Muscle of leg (tissue), 11 donors: Measurements from ENCODE around the gene STK25. TPM values are rescaled to one million over a fixed set of nuclear protein-coding genes. Genes with fewer than 3 reads are reported as not detected.
"Not testable (repeated sequence)": the region's sequence is repeated elsewhere in the genome, so short reads cannot be mapped to it uniquely, and the experiment has no call there.

Experiments
- DNase-seq: peaks from one replicate; pipeline ENCODE4 v3.0.0; 2013
- H3K27ac ChIP-seq: one replicate; pipeline ENCODE4 v1.5.1; 2013; ENCODE audit warnings: mild to moderate bottlenecking, low read length, control low read depth
- H3K27me3 ChIP-seq: one replicate; pipeline ENCODE4 v1.6.1; 2013; ENCODE audit warnings: low read length; ENCODE audit not compliant: control insufficient read depth, insufficient read depth
- H3K36me3 ChIP-seq: one replicate; pipeline ENCODE4 v1.6.1; 2013; ENCODE audit warnings: low read length; ENCODE audit not compliant: control insufficient read depth, insufficient read depth
- H3K4me1 ChIP-seq: one replicate; pipeline ENCODE4 v1.6.1; 2013; ENCODE audit warnings: low read length; ENCODE audit not compliant: control insufficient read depth, insufficient read depth
- H3K4me3 ChIP-seq: one replicate; pipeline ENCODE4 v1.5.1; 2013; ENCODE audit warnings: low read length, control low read depth
- H3K9me3 ChIP-seq: replicated peaks from 2 replicates; pipeline ENCODE4 v1.6.1; 2013; ENCODE audit warnings: low read depth, low read length; ENCODE audit not compliant: control insufficient read depth
- WGBS: methylation state at CpG from one replicate; pipeline ENCODE4 v1.1.5; 2013; ENCODE audit warnings: missing lambda C conversion rate; ENCODE audit not compliant: insufficient coverage; 5-methylcytosine and 5-hydroxymethylcytosine counted together
- polyA plus RNA-seq, 8 donors: library from polyadenylated mRNA; unstranded; fragments of 120-200 nt; gene quantifications; one replicate each; pipeline versions ENCODE4 v1.2.1 to v1.2.3, GENCODE V29; 2013; ENCODE audit warnings: inconsistent platforms in 1 of 8, low replicate concordance in 1 of 8; ENCODE audit not compliant: insufficient read length in 8 of 8, insufficient read depth in 1 of 8
- total RNA-seq: library from RNA; stranded (reverse); fragments of 120-200 nt; gene quantifications from one replicate; pipeline ENCODE4 v1.2.4, GENCODE V29; 2013

STK25 gene
- total and polyA plus RNA-seq, 9 donors, result 207 to 364 (median 260) TPM

GRCh38 chr2:241532168-241532567 is 23.8 kb upstream of the STK25 start:
- Histone ChIP-seq H3K27me3 (peaks cover 7% of the 10 kb centered on the region), H3K4me1 (peaks cover 3% of the 10 kb centered on the region), H3K9me3 (no peaks in the 10 kb centered on the region), H3K4me3 (no peak overlapping the region), H3K36me3 (no peaks in the 10 kb centered on the region), H3K27ac (no peak overlapping the region)
- 93% methylated on average over 5 of the region's 8 CpGs for WGBS
- DNase-seq, result no peak

DNA sequence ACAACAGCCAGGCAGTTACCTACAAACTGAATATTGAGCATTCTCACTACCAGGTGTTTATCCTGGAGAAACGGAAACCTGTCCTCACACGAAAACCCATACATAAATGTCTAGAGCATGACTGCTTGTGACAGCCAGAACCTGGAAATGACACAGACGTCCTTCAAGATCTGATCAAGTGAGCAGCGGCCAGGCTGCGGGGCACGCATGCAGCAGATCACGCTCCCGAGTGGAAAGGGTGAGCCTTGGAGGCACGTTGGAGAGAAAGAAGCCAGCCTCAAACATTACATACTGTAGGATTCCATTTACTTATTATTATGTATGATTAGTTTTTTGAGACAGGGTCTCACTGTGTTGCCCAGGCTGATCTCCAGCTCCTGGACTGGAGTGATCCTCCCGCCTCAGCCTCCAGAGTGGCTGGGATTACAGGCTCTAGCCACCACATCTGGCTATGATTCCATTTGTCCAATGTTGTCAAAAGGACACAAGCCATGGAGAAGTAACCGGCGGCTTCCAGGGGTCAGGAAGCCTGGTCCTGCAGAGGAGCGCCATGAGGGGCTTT is 22.9 kb upstream of the STK25 start:
- H3K9me3 ChIP-seq, result no peaks in the 10 kb centered on the region
- WGBS, result 87% methylated on average over 8 of the region's 13 CpGs
- H3K27ac ChIP-seq, result no peak overlapping the region
- H3K4me3 ChIP-seq, result no peak overlapping the region
- no peaks in the 10 kb centered on the region for H3K36me3 ChIP-seq
- peaks cover 7% of the 10 kb centered on the region for H3K27me3 ChIP-seq
- H3K4me1 ChIP-seq, result peaks cover 3% of the 10 kb centered on the region
- DNase-seq, result no peak

GRCh38 chr2:241530571-241530970 is 22.2 kb upstream of the STK25 start:
- Histone ChIP-seq H3K4me3 (no peak overlapping the region), H3K9me3 (no peaks in the 10 kb centered on the region), H3K27me3 (peaks cover 7% of the 10 kb centered on the region), H3K27ac (no peak overlapping the region), H3K36me3 (no peaks in the 10 kb centered on the region), H3K4me1 (peaks cover 3% of the 10 kb centered on the region)
- WGBS, result 46% methylated on average over 4 of the region's 8 CpGs
- no peak for DNase-seq

DNA sequence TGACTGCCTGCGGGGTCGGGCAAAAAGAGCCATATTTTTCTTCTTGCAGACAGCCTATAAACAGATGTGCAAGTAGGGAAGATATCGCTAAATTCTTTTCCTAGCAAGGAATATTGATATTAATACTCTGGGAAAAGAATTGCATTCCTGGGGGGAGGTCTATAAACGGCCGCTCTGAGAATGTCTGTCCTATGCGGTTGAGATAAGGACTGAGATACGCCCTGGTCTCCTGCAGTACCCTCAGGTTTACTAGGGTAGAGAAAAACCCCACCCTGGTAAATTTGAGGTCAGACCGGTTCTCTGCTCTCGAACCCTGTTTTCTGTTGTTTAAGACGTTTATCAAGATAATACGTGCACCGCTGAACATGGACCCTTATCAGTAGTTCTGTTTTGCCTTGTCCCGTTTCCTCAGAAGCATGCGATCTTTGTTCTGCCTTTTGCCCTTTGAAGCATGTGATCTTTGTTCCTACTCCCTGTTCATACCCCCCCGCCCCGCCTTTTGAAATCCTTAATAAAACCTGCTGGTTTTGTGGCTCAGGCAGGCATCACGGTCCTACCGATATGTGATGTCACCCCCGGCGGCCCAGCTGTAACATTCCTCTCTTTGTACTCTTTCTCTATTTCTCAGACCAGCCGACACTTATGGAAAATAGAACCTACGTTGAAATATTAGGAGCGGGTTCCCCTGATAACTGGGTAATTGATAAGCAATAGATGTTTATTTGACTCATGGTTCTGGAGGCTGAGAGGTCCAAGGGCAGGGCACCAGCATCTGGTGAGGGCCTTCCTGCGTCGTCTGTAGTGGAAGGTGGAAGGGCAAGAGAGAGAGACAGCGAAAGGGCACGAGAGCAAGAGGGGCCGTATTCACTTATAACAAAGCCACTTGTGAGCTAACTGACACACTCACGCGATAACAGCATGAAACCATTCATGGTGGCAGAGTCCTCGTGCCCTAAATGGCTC is 17.7 kb upstream of the STK25 start:
- WGBS, result 92% methylated on average over 24 of the region's 31 CpGs
- not testable (repeated sequence) for H3K4me1 ChIP-seq, DNase-seq

DNA sequence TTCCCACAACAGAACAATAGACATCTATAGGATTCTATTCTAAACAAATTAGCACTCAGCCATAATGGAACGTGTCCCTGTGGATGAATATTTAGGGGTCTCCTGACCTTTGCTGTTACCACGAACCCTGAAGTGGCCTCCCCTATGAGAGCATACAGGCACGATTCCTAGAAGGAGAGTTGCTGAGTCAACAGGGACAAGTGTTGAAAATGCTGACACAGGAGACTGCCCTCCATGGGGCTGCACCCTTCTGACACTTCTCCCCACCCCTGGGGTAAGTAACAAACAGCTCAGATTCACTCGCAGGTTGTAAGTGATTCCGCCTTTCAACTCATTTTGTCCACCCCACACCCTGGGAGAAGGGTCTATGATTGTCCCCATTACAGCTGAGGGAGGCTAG is 14.1 kb upstream of the STK25 start:
- peaks cover 8% of the 10 kb centered on the region for H3K27me3 ChIP-seq
- H3K27ac ChIP-seq, result no peak overlapping the region
- no peaks in the 10 kb centered on the region for H3K36me3 ChIP-seq
- H3K9me3 ChIP-seq, result no peaks in the 10 kb centered on the region
- no peak for DNase-seq
- no peaks in the 10 kb centered on the region for H3K4me1 ChIP-seq
- WGBS, result 45% methylated on average over 2 of the region's 5 CpGs
- H3K4me3 ChIP-seq, result no peak overlapping the region

More for the DNA sequence above, 17.7 kb upstream of the STK25 start:
- not testable (repeated sequence) for H3K36me3 ChIP-seq, H3K4me3 ChIP-seq, H3K27me3 ChIP-seq, H3K9me3 ChIP-seq, H3K27ac ChIP-seq

GRCh38 chr2:241519669-241520068 is 11.3 kb upstream of the STK25 start:
- Histone ChIP-seq H3K27me3 (peaks cover 8% of the 10 kb centered on the region), H3K4me3 (no peak overlapping the region), H3K36me3 (no peaks in the 10 kb centered on the region), H3K4me1 (no peaks in the 10 kb centered on the region), H3K9me3 (no peaks in the 10 kb centered on the region), H3K27ac (no peak overlapping the region)
- WGBS, result 70% methylated on average over 4 of the region's 11 CpGs
- DNase-seq, result no peak

GRCh38 chr2:241517297-241517696 is 8.9 kb upstream of the STK25 start:
- Histone ChIP-seq H3K27me3 (peaks cover 8% of the 10 kb centered on the region), H3K27ac (no peak overlapping the region), H3K36me3 (no peaks in the 10 kb centered on the region), H3K9me3 (no peaks in the 10 kb centered on the region), H3K4me3 (no peak overlapping the region), H3K4me1 (no peaks in the 10 kb centered on the region)
- DNase-seq, result no peak
- WGBS, result 96% methylated on average over 5 of the region's 6 CpGs

DNA sequence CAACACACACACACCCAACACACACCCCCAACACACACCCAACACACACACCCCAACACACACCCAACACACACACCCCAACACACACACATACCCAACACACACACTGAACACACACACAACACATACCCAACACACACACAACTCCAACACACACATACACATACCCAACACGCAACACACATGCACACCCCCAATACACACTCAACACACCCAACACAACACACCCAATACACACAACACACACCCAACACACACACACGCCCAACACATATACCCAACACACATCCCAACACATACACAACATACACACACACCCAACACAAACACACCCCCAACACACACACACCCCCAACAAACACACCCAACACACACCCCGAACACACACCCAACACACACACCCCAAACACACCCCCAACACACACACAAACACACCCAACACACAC is 8.2 kb upstream of the STK25 start:
- peaks cover 4% of the 10 kb centered on the region for H3K36me3 ChIP-seq
- WGBS, result 100% methylated on average over 3 of the region's 3 CpGs
- H3K4me1 ChIP-seq, result no peaks in the 10 kb centered on the region
- no peaks in the 10 kb centered on the region for H3K9me3 ChIP-seq
- peaks cover 8% of the 10 kb centered on the region for H3K27me3 ChIP-seq
- H3K27ac ChIP-seq, result no peak overlapping the region
- H3K4me3 ChIP-seq, result no peak overlapping the region
- no peak for DNase-seq

DNA sequence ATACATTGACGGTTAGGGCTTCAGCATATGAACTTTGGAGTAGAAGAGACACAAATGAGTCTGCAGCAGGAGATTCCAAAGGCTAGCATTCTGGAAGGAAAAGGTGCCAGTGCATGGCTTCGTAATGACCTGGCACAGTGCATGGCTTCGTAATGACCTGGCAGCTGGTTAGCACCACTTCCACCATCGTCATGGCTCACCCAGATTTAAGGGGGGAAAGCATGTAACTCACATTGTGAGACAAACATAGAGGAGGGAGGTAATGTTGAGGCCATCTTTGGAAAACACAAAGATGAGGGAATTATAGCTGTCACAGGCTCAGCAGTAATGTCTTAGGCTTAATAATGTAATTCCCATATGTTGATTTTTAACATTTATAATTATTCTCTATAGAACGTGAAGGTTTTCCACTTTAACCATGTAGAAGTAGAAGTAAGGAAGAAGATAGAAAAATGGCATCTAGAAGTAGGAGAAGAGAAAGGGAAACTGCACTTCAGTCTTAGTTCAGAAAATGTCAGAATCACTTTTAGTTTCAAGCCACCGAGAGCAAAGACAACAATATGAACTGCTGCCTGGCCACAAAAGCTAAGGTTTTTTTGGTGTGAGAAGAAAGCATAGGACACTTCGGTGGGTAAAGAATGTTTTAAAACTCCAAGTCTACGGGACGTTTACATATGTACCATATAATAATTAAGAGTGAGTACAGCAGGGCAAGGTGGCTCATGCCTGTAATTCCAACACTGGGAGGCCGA is 6.8 kb upstream of the STK25 start:
- no CpG with 5 or more reads among the region's 10 CpGs for WGBS
- H3K27me3 ChIP-seq, result peaks cover 7% of the 10 kb centered on the region
- no peak for DNase-seq
- H3K9me3 ChIP-seq, result no peaks in the 10 kb centered on the region
- no peak overlapping the region for H3K27ac ChIP-seq
- no peak overlapping the region for H3K4me3 ChIP-seq
- H3K4me1 ChIP-seq, result no peaks in the 10 kb centered on the region
- H3K36me3 ChIP-seq, result peaks cover 7% of the 10 kb centered on the region

DNA sequence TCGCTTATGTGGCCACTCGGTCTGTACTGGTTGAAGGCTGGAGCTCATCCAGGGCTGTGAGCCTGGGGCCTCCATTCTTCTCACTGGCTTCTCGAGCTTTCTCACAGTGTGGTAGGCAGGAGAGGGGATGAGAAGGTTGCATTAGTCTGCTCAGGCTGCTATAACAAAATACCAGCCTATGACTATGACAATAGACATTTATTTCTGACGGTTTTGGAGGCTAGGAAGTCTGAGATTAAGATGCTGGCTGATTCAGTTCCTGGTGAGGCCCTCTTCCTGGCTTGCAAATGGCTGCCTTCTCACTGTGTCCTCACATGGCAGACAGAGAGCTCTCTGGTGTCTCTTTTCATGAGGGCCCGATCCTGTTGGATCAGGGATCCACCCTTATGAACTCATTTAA is 6.2 kb upstream of the STK25 start:
- H3K27me3 ChIP-seq, result peaks cover 1% of the 10 kb centered on the region
- no peak overlapping the region for H3K27ac ChIP-seq
- no peak for DNase-seq
- no peaks in the 10 kb centered on the region for H3K9me3 ChIP-seq
- H3K4me1 ChIP-seq, result peaks cover 3% of the 10 kb centered on the region
- 59% methylated on average over 3 of the region's 5 CpGs for WGBS
- H3K36me3 ChIP-seq, result peaks cover 7% of the 10 kb centered on the region
- H3K4me3 ChIP-seq, result no peak overlapping the region
